Measurements from ENCODE around the gene RUFY1. TPM values are rescaled to one million over a fixed set of nuclear protein-coding genes. Genes with fewer than 3 reads are reported as not detected.

RUFY1 gene
- total and polyA plus RNA-seq, 5 donors from 2014 or later = 18.3 to 40.4 (median 25.4) TPM

GRCh38 chr5:179599566-179599965, 49.2 kb downstream of the RUFY1 start:
- peaks cover 20% of the 10 kb centered on the region for H3K36me3 Mint-ChIP-seq
- H3K4me1 Mint-ChIP-seq = no peaks in the 10 kb centered on the region
- no peak overlapping the region for H3K4me3 Mint-ChIP-seq
- no peaks in the 10 kb centered on the region for H3K27me3 Mint-ChIP-seq
- H3K4me1 ChIP-seq (ENCODE audit: control insufficient read depth, insufficient read depth, low read length, poor library complexity, severe bottlenecking) = no peaks in the 10 kb centered on the region
- peaks cover 47% of the 10 kb centered on the region for H3K36me3 ChIP-seq (ENCODE audit: control insufficient read depth, insufficient read depth, low read length)
- DNase-seq = no peak
- H3K27ac Mint-ChIP-seq = no peak overlapping the region
- no peaks in the 10 kb centered on the region for H3K27me3 ChIP-seq (ENCODE audit: control insufficient read depth, insufficient read depth, low read length)
- H3K9me3 Mint-ChIP-seq = no peaks in the 10 kb centered on the region
- no peak for ATAC-seq (ENCODE audit: low read depth in 2 of 2)
- H3K9me3 ChIP-seq (ENCODE audit: control insufficient read depth in 2 of 2, low read length in 2 of 2) = no peaks in the 10 kb centered on the region
- no peak overlapping the region for H3K4me3 ChIP-seq (ENCODE audit: low read depth, low read length)
- no peak overlapping the region for H3K27ac ChIP-seq (ENCODE audit: insufficient read depth, low read length, poor library complexity, severe bottlenecking)

GRCh38 chr5:179599973-179600372, 49.6 kb downstream of the RUFY1 start:
- peaks cover 20% of the 10 kb centered on the region for H3K36me3 Mint-ChIP-seq
- H3K36me3 ChIP-seq (ENCODE audit: control insufficient read depth, insufficient read depth, low read length) = peaks cover 44% of the 10 kb centered on the region

GRCh38 chr5:179601871-179602625, 51.7 kb downstream of the RUFY1 start:
- no peak for DNase-seq
- Histone ChIP-seq H3K36me3 (ENCODE audit: control insufficient read depth, insufficient read depth, low read length) (peaks cover 43% of the 10 kb centered on the region), H3K4me1 (ENCODE audit: control insufficient read depth, insufficient read depth, low read length, poor library complexity, severe bottlenecking) (no peaks in the 10 kb centered on the region), H3K27me3 (ENCODE audit: control insufficient read depth, insufficient read depth, low read length) (no peaks in the 10 kb centered on the region), H3K27ac (ENCODE audit: insufficient read depth, low read length, poor library complexity, severe bottlenecking) (no peak overlapping the region), H3K4me3 (ENCODE audit: low read depth, low read length) (no peak overlapping the region), H3K9me3 (ENCODE audit: control insufficient read depth in 2 of 2, low read length in 2 of 2) (no peaks in the 10 kb centered on the region)
- H3K4me3 Mint-ChIP-seq = no peak overlapping the region
- H3K27ac Mint-ChIP-seq = peak overlapping the region in 1 of 3 donors; percentile 38
- H3K36me3 Mint-ChIP-seq = peaks cover 15% of the 10 kb centered on the region
- H3K4me1 Mint-ChIP-seq = no peaks in the 10 kb centered on the region
- no peak for ATAC-seq (ENCODE audit: low read depth in 2 of 2)
- H3K27me3 Mint-ChIP-seq = no peaks in the 10 kb centered on the region
- H3K9me3 Mint-ChIP-seq = no peaks in the 10 kb centered on the region

More at GRCh38 chr5:179599973-179600372, 49.6 kb downstream of the RUFY1 start:
- H3K4me1 Mint-ChIP-seq = no peaks in the 10 kb centered on the region
- no peak overlapping the region for H3K27ac Mint-ChIP-seq
- DNase-seq = no peak
- no peak overlapping the region for H3K4me3 Mint-ChIP-seq
- H3K9me3 Mint-ChIP-seq = no peaks in the 10 kb centered on the region
- H3K27me3 Mint-ChIP-seq = no peaks in the 10 kb centered on the region
- ATAC-seq (ENCODE audit: low read depth in 2 of 2) = no peak
- no peaks in the 10 kb centered on the region for H3K9me3 ChIP-seq (ENCODE audit: control insufficient read depth in 2 of 2, low read length in 2 of 2)
- no peaks in the 10 kb centered on the region for H3K4me1 ChIP-seq (ENCODE audit: control insufficient read depth, insufficient read depth, low read length, poor library complexity, severe bottlenecking)
- H3K4me3 ChIP-seq (ENCODE audit: low read depth, low read length) = no peak overlapping the region
- no peak overlapping the region for H3K27ac ChIP-seq (ENCODE audit: insufficient read depth, low read length, poor library complexity, severe bottlenecking)
- H3K27me3 ChIP-seq (ENCODE audit: control insufficient read depth, insufficient read depth, low read length) = no peaks in the 10 kb centered on the region

- H3K9me3 Mint-ChIP-seq = no peaks in the 10 kb centered on the region
- DNase-seq = no peak
- Histone ChIP-seq H3K27ac (ENCODE audit: insufficient read depth, low read length, poor library complexity, severe bottlenecking) (no peak overlapping the region), H3K36me3 (ENCODE audit: control insufficient read depth, insufficient read depth, low read length) (peaks cover 42% of the 10 kb centered on the region), H3K27me3 (ENCODE audit: control insufficient read depth, insufficient read depth, low read length) (no peaks in the 10 kb centered on the region), H3K4me3 (ENCODE audit: low read depth, low read length) (no peak overlapping the region), H3K9me3 (ENCODE audit: control insufficient read depth in 2 of 2, low read length in 2 of 2) (no peaks in the 10 kb centered on the region), H3K4me1 (ENCODE audit: control insufficient read depth, insufficient read depth, low read length, poor library complexity, severe bottlenecking) (peaks cover 9% of the 10 kb centered on the region)
- H3K36me3 Mint-ChIP-seq = peaks cover 15% of the 10 kb centered on the region
- H3K27ac Mint-ChIP-seq = no peak overlapping the region
- H3K4me3 Mint-ChIP-seq = peak overlapping the region in 1 of 4 donors; percentile 3
- no peak for ATAC-seq (ENCODE audit: low read depth in 2 of 2)
- peaks cover 3 to 8% (median 5%) of the 10 kb centered on the region in 4 donors for H3K4me1 Mint-ChIP-seq
- H3K27me3 Mint-ChIP-seq = no peaks in the 10 kb centered on the region
Observed at GRCh38 chr5:179603308-179603707, 53.0 kb downstream of the RUFY1 start.

GRCh38 chr5:179605026-179605833, 54.9 kb downstream of the RUFY1 start:
- no peak for ATAC-seq (ENCODE audit: low read depth in 2 of 2)
- Histone ChIP-seq H3K27ac (ENCODE audit: insufficient read depth, low read length, poor library complexity, severe bottlenecking) (no peak overlapping the region), H3K27me3 (ENCODE audit: control insufficient read depth, insufficient read depth, low read length) (no peaks in the 10 kb centered on the region), H3K4me1 (ENCODE audit: control insufficient read depth, insufficient read depth, low read length, poor library complexity, severe bottlenecking) (peaks cover 27% of the 10 kb centered on the region), H3K36me3 (ENCODE audit: control insufficient read depth, insufficient read depth, low read length) (peaks cover 40% of the 10 kb centered on the region), H3K9me3 (ENCODE audit: control insufficient read depth in 2 of 2, low read length in 2 of 2) (no peaks in the 10 kb centered on the region), H3K4me3 (ENCODE audit: low read depth, low read length) (no peak overlapping the region)
- H3K4me3 Mint-ChIP-seq = no peak overlapping the region
- peaks cover 19% of the 10 kb centered on the region for H3K36me3 Mint-ChIP-seq
- no peaks in the 10 kb centered on the region for H3K9me3 Mint-ChIP-seq
- peak overlapping the region in 2 of 3 donors; percentile 42 to 66 for H3K27ac Mint-ChIP-seq
- peaks cover 10 to 24% (median 18%) of the 10 kb centered on the region in 4 donors for H3K4me1 Mint-ChIP-seq
- no peaks in the 10 kb centered on the region for H3K27me3 Mint-ChIP-seq
- DNase-seq = no peak

- H3K36me3 ChIP-seq (ENCODE audit: control insufficient read depth, insufficient read depth, low read length) = peaks cover 51% of the 10 kb centered on the region
- Mint-ChIP-seq H3K4me1 (peaks cover 12 to 34% (median 23%) of the 10 kb centered on the region in 4 donors), H3K4me3 (peak overlapping the region in 1 of 4 donors; percentile 21), H3K36me3 (peaks cover 26% of the 10 kb centered on the region), H3K27ac (peak overlapping the region in 1 of 3 donors; percentile 26), H3K9me3 (no peaks in the 10 kb centered on the region), H3K27me3 (no peaks in the 10 kb centered on the region)
- DNase-seq (no peak), ATAC-seq (ENCODE audit: low read depth in 2 of 2) (no peak)
- H3K27ac ChIP-seq (ENCODE audit: insufficient read depth, low read length, poor library complexity, severe bottlenecking) = no peak overlapping the region
- no peak overlapping the region for H3K4me3 ChIP-seq (ENCODE audit: low read depth, low read length)
- H3K9me3 ChIP-seq (ENCODE audit: control insufficient read depth in 2 of 2, low read length in 2 of 2) = no peaks in the 10 kb centered on the region
- peaks cover 28% of the 10 kb centered on the region for H3K4me1 ChIP-seq (ENCODE audit: control insufficient read depth, insufficient read depth, low read length, poor library complexity, severe bottlenecking)
- no peaks in the 10 kb centered on the region for H3K27me3 ChIP-seq (ENCODE audit: control insufficient read depth, insufficient read depth, low read length)
Observed at GRCh38 chr5:179606071-179606909, 55.9 kb downstream of the RUFY1 start.

GRCh38 chr5:179606910-179607159, 56.5 kb downstream of the RUFY1 start:
- Mint-ChIP-seq H3K27me3 (no peaks in the 10 kb centered on the region), H3K4me3 (no peak overlapping the region), H3K4me1 (peaks cover 12 to 34% (median 26%) of the 10 kb centered on the region in 4 donors), H3K27ac (peak overlapping the region in 1 of 3 donors; percentile 66), H3K9me3 (no peaks in the 10 kb centered on the region), H3K36me3 (peaks cover 29% of the 10 kb centered on the region)
- ATAC-seq (ENCODE audit: low read depth in 2 of 2) (no peak), DNase-seq (no peak)
- no peaks in the 10 kb centered on the region for H3K27me3 ChIP-seq (ENCODE audit: control insufficient read depth, insufficient read depth, low read length)
- H3K4me1 ChIP-seq (ENCODE audit: control insufficient read depth, insufficient read depth, low read length, poor library complexity, severe bottlenecking) = peaks cover 28% of the 10 kb centered on the region
- no peaks in the 10 kb centered on the region for H3K9me3 ChIP-seq (ENCODE audit: control insufficient read depth in 2 of 2, low read length in 2 of 2)
- H3K4me3 ChIP-seq (ENCODE audit: low read depth, low read length) = no peak overlapping the region
- H3K27ac ChIP-seq (ENCODE audit: insufficient read depth, low read length, poor library complexity, severe bottlenecking) = no peak overlapping the region
- peaks cover 55% of the 10 kb centered on the region for H3K36me3 ChIP-seq (ENCODE audit: control insufficient read depth, insufficient read depth, low read length)

Data from CD4-positive, CD25-positive, alpha-beta regulatory T cell (primary cell).